Mucosa of descending colon (tissue), 3 donors: Measurements from ENCODE around the gene TLR5. TPM values are rescaled to one million over a fixed set of nuclear protein-coding genes. Genes with fewer than 3 reads are reported as not detected.

Source experiments
- ATAC-seq: fragments of 200-7000 bp; cut with Tn5 transposase; one replicate; pipeline ENCODE4 v1.9.1; 2020; ENCODE audit warnings: mild to moderate bottlenecking, moderate library complexity
- DNase-seq, 3 donors: peaks; one replicate each; pipeline ENCODE4 v3.0.0-alpha.2; 2020
- H3K36me3 ChIP-seq: fragments of 200-600 bp; one replicate; pipeline ENCODE4 v1.8.0; 2021; ENCODE audit warnings: low read depth, mild to moderate bottlenecking
- H3K4me1 ChIP-seq: fragments of 200-600 bp; one replicate; pipeline ENCODE4 v1.8.0; 2021; ENCODE audit warnings: low read depth, mild to moderate bottlenecking
- H3K4me3 ChIP-seq: fragments of 200-600 bp; one replicate; pipeline ENCODE4 v1.8.0; 2021; ENCODE audit warnings: mild to moderate bottlenecking
- H3K9me3 ChIP-seq: fragments of 200-600 bp; one replicate; pipeline ENCODE4 v1.8.0; 2021; ENCODE audit warnings: mild to moderate bottlenecking
- CTCF ChIP-seq: fragments of 200-600 bp; IDR thresholded peaks from one replicate; pipeline ENCODE4 v1.8.0; 2022; ENCODE audit warnings: antibody characterized with exemption, mild to moderate bottlenecking
- intact Hi-C, 2 donors: fragments of 100-400 bp; cut with DNase I in 1 of 2; cut with micrococcal nuclease in 1 of 2; formaldehyde crosslinking; loops; one replicate each; pipeline versions ENCODE4 v1.11.0 to v1.11.1; 2022; cut with DNase I, micrococcal nuclease
- long read RNA-seq, 2 donors: library from polyadenylated mRNA; unstranded; transcript quantifications; one replicate each; pipeline ENCODE4 v2.0.0, GENCODE V29; 2019 to 2021
- total RNA-seq, 3 donors: library from RNA; stranded (reverse); fragmentation: NEBNext Ultra II Directional in 2 of 3; extraction: Animal tissue kit (Norgen Biotek cat#: 25700) in 2 of 3; gene quantifications; one replicate each; pipeline versions ENCODE4 v1.2.1 to v1.2.4, GENCODE V29; 2021 to 2023
- donor health status: DM: no; HTN: no; CAD: no; lungs with moderate emphysema.
- donor health status: DM: no; HTN: no; CAD: no.
- donor health status: DM: no; HTN: yes; CAD: no.

TLR5 gene
- total RNA-seq, result 1 to 10 TPM; 2.2 to 6.9 (median 3.9) TPM
- long read RNA-seq, donor 1, full-length matches to known transcripts, result 1 of 10 reads
- long read RNA-seq, donor 1, partial matches to known transcripts, result 1 of 10 reads
- long read RNA-seq, donor 1, other reads (novel, unspliced or antisense), result 8 of 10 reads
- long read RNA-seq, donor 2, partial matches to known transcripts, result 1 of 1 reads
- long read RNA-seq, donor 2, other reads (novel, unspliced or antisense), result 0 of 1 reads

- H3K9me3 ChIP-seq, result peaks cover 4% of the 10 kb centered on the region
- intact Hi-C loops, result no loop called here
- ATAC-seq, result peak; percentile 96
- no peaks in the 10 kb centered on the region for H3K36me3 ChIP-seq
- H3K4me1 ChIP-seq, result peaks cover 16% of the 10 kb centered on the region
- TF ChIP-seq CTCF, result peak; percentile 76
- H3K4me3 ChIP-seq, result peak within 1 kb of the TSS; percentile 3
- DNase-seq, result peak; percentile 92 to 97 (median 96)
Observed at GRCh38 chr1:223142795-223143536, at the start of gene TLR5. TSS of gene TLR5 (minus strand) at chr1:223143248. CDS start at chr1:223113031, 30,217 bp downstream.

GRCh38 chr1:223189903-223190724 is 47.1 kb upstream of the TLR5 start:
- intact Hi-C loops, result no loop called here
- Histone ChIP-seq H3K4me3 (no peak overlapping the region), H3K36me3 (no peaks in the 10 kb centered on the region), H3K4me1 (no peaks in the 10 kb centered on the region), H3K9me3 (no peaks in the 10 kb centered on the region)
- ATAC-seq (no peak), DNase-seq (no peak)
- no peak for TF ChIP-seq CTCF

GRCh38 chr1:223189525-223189902 is 46.5 kb upstream of the TLR5 start:
- no peak overlapping the region for H3K4me3 ChIP-seq
- H3K36me3 ChIP-seq, result no peaks in the 10 kb centered on the region
- no peaks in the 10 kb centered on the region for H3K4me1 ChIP-seq
- no peaks in the 10 kb centered on the region for H3K9me3 ChIP-seq
- no peak for TF ChIP-seq CTCF
- no peak for DNase-seq
- intact Hi-C loops, result no loop called here
- ATAC-seq, result no peak

- Histone ChIP-seq H3K9me3 (no peaks in the 10 kb centered on the region), H3K4me3 (no peak overlapping the region), H3K4me1 (no peaks in the 10 kb centered on the region), H3K36me3 (no peaks in the 10 kb centered on the region)
- ATAC-seq, result no peak
- intact Hi-C loops, result no loop called here
- TF ChIP-seq CTCF, result no peak
- DNase-seq, result no peak
Observed at GRCh38 chr1:223188618-223189356, 45.7 kb upstream of the TLR5 start.

- no peak for TF ChIP-seq CTCF
- H3K36me3 ChIP-seq, result no peaks in the 10 kb centered on the region
- no peaks in the 10 kb centered on the region for H3K4me1 ChIP-seq
- no peaks in the 10 kb centered on the region for H3K9me3 ChIP-seq
- H3K4me3 ChIP-seq, result no peak overlapping the region
- no peak for DNase-seq
- ATAC-seq, result no peak
- intact Hi-C loops, result no loop called here
Observed at GRCh38 chr1:223186800-223187199, 43.8 kb upstream of the TLR5 start.
